Measurements from ENCODE around the gene PKN1. TPM values are rescaled to one million over a fixed set of nuclear protein-coding genes. Genes with fewer than 3 reads are reported as not detected.
A peak's percentile ranks its signal among the peaks of the same experiment; 100 is the strongest.
"Not testable (repeated sequence)": the region's sequence is repeated elsewhere in the genome, so short reads cannot be mapped to it uniquely, and the experiment has no call there.

The PKN1 gene
- total and polyA plus RNA-seq, 2 donors (not counting 1 experiment from before 2014, with no cell fraction given), result 114 to 171 TPM

DNA sequence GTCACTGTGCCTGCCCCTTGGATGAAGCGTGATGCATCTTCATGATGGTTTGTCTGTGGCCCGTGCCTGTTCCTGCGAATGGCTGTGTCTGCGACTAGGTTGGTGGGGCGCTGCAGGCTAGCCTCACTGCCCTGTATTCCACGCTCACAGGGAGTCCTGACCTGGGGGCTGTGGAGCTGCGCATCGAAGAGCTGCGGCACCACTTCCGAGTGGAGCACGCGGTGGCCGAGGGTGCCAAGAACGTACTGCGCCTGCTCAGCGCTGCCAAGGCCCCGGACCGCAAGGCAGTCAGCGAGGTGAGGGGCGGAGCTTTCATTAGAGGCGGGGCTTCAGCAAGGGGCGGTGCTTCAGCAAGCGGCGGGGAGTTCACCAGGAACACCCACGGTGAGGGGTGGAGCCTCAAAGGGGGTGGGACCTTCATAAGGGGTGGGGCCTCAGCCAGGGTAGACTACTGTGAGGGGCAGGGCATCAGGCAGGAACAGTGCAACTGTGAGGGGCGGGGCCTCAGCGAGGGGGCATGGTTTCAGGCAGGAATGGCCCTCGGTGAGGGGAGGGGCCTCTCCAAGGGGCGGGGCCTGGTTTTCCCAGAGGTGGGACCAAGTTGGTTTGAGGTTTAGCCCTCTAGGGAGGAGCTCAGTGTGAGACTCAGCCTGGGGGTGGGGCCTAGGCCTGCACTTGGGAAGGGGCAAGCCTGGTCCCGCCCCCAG lies 17.2 kb downstream of the PKN1 start:
- Histone ChIP-seq H3K27ac (ENCODE audit: low read length in 2 of 2) (no peak overlapping the region), H3K9me3 (ENCODE audit: control extremely low read depth in 1 of 3, control insufficient read depth in 2 of 3, insufficient read depth in 1 of 3, low read length in 2 of 3) (peaks cover 0 to 3% (median 0%) of the 10 kb centered on the region in 3 donors), H3K4me2 (replicated peaks; ENCODE audit: low read depth, low read length, poor library complexity, severe bottlenecking) (no peak overlapping the region), H3K4me3 (ENCODE audit: control extremely low read depth in 1 of 5, extremely low read depth in 1 of 5, insufficient read depth in 1 of 5, low read depth in 2 of 5, low read length in 4 of 5) (no peak overlapping the region), H3K9ac (ENCODE audit: low read length) (no peak overlapping the region), H4K20me1 (ENCODE audit: control insufficient read depth, insufficient read depth, low read length, poor library complexity, severe bottlenecking) (peaks cover 49% of the 10 kb centered on the region), H3K79me2 (ENCODE audit: control insufficient read depth, insufficient read depth, low read length) (peaks cover 54% of the 10 kb centered on the region), H3K27me3 (replicated peaks in 1 of 4; ENCODE audit: control extremely low read depth in 1 of 4, control insufficient read depth in 3 of 4, insufficient read depth in 4 of 4, low read length in 3 of 4) (no peaks in the 10 kb centered on the region), H3K36me3 (replicated peaks in 1 of 2; ENCODE audit: control extremely low read depth in 1 of 2, control insufficient read depth in 1 of 2, extremely low read depth in 1 of 2, insufficient read depth in 2 of 2, low read length in 1 of 2) (peaks cover 1 to 77% of the 10 kb centered on the region in 2 experiments), H3K4me1 (ENCODE audit: control insufficient read depth in 2 of 2, insufficient read depth in 2 of 2, low read length in 2 of 2) (no peaks in the 10 kb centered on the region), H2AFZ (ENCODE audit: insufficient read depth, low read depth, low read length, poor library complexity, severe bottlenecking) (no peak overlapping the region)
- no peak overlapping the region for H3K4me3 Mint-ChIP-seq
- WGBS (ENCODE audit: insufficient coverage), result 94% methylated on average over 27 of the region's 30 CpGs
- TF ChIP-seq, protein P1, sequence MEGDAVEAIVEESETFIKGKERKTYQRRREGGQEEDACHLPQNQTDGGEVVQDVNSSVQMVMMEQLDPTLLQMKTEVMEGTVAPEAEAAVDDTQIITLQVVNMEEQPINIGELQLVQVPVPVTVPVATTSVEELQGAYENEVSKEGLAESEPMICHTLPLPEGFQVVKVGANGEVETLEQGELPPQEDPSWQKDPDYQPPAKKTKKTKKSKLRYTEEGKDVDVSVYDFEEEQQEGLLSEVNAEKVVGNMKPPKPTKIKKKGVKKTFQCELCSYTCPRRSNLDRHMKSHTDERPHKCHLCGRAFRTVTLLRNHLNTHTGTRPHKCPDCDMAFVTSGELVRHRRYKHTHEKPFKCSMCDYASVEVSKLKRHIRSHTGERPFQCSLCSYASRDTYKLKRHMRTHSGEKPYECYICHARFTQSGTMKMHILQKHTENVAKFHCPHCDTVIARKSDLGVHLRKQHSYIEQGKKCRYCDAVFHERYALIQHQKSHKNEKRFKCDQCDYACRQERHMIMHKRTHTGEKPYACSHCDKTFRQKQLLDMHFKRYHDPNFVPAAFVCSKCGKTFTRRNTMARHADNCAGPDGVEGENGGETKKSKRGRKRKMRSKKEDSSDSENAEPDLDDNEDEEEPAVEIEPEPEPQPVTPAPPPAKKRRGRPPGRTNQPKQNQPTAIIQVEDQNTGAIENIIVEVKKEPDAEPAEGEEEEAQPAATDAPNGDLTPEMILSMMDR (IDR thresholded peaks at IDR 0.05), result no peak
- TF ChIP-seq EZH2 (IDR thresholded peaks at IDR 0.05; ENCODE audit: borderline replicate concordance, insufficient read depth, low read depth, low read length, poor library complexity, severe bottlenecking), result no peak
- no peaks in the 10 kb centered on the region for H3K9me3 Mint-ChIP-seq (ENCODE audit: insufficient read depth)
- intact Hi-C loops (cut with micrococcal nuclease), result no loop called here
- DNase-seq (peak; percentile 53), ATAC-seq (ENCODE audit: low read depth) (peak; percentile 64)
- no peak overlapping the region for H3K27ac Mint-ChIP-seq
- POLR2A ChIA-PET, result no interaction called here
- no peaks in the 10 kb centered on the region for H3K27me3 Mint-ChIP-seq
- CTCF ChIA-PET, result interaction anchor here (0.7 kb wide), 1 partner anchor 19 kb away, joined by 3 read pairs; no protein-coding TSS in a partner anchor
- peaks cover 3% of the 10 kb centered on the region for H3K4me1 Mint-ChIP-seq

DNA sequence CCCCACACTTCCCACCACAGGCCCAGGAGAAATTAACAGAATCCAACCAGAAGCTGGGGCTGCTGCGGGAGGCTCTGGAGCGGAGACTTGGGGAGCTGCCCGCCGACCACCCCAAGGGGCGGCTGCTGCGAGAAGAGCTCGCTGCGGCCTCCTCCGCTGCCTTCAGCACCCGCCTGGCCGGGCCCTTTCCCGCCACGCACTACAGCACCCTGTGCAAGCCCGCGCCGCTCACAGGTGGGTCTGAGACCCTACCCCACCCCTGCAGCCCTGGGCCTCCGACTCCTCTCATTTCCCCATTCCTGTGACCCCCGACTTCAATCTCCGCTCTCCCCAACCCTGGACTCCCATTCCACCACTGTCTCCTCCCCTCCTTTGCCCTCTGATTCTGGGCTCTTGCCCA lies 17.8 kb downstream of the PKN1 start:
- Histone ChIP-seq H3K27me3 (replicated peaks in 1 of 4; ENCODE audit: control extremely low read depth in 1 of 4, control insufficient read depth in 3 of 4, insufficient read depth in 4 of 4, low read length in 3 of 4) (no peaks in the 10 kb centered on the region), H3K9me3 (ENCODE audit: control extremely low read depth in 1 of 3, control insufficient read depth in 2 of 3, insufficient read depth in 1 of 3, low read length in 2 of 3) (peaks cover 0 to 3% (median 0%) of the 10 kb centered on the region in 3 donors), H2AFZ (ENCODE audit: insufficient read depth, low read depth, low read length, poor library complexity, severe bottlenecking) (no peak overlapping the region), H3K9ac (ENCODE audit: low read length) (no peak overlapping the region), H3K4me2 (replicated peaks; ENCODE audit: low read depth, low read length, poor library complexity, severe bottlenecking) (no peak overlapping the region), H3K4me3 (ENCODE audit: control extremely low read depth in 1 of 5, extremely low read depth in 1 of 5, insufficient read depth in 1 of 5, low read depth in 2 of 5, low read length in 4 of 5) (no peak overlapping the region), H3K27ac (ENCODE audit: low read length in 2 of 2) (no peak overlapping the region), H3K36me3 (replicated peaks in 1 of 2; ENCODE audit: control extremely low read depth in 1 of 2, control insufficient read depth in 1 of 2, extremely low read depth in 1 of 2, insufficient read depth in 2 of 2, low read length in 1 of 2) (peaks cover 1 to 74% of the 10 kb centered on the region in 2 experiments), H3K79me2 (ENCODE audit: control insufficient read depth, insufficient read depth, low read length) (peaks cover 51% of the 10 kb centered on the region), H3K4me1 (ENCODE audit: control insufficient read depth in 2 of 2, insufficient read depth in 2 of 2, low read length in 2 of 2) (no peaks in the 10 kb centered on the region), H4K20me1 (ENCODE audit: control insufficient read depth, insufficient read depth, low read length, poor library complexity, severe bottlenecking) (peaks cover 44% of the 10 kb centered on the region)
- no peak for ATAC-seq (ENCODE audit: low read depth)
- no peak for DNase-seq
- Mint-ChIP-seq H3K9me3 (ENCODE audit: insufficient read depth) (no peaks in the 10 kb centered on the region), H3K4me1 (peaks cover 3% of the 10 kb centered on the region), H3K27ac (no peak overlapping the region), H3K4me3 (no peak overlapping the region), H3K27me3 (no peaks in the 10 kb centered on the region)
- TF ChIP-seq, protein P1 (IDR thresholded peaks at IDR 0.05), result no peak
- TF ChIP-seq EZH2 (IDR thresholded peaks at IDR 0.05; ENCODE audit: borderline replicate concordance, insufficient read depth, low read depth, low read length, poor library complexity, severe bottlenecking), result no peak
- ChIA-PET POLR2A (no interaction called here), CTCF (interaction anchor here (0.7 kb wide), 1 partner anchor 19 kb away, joined by 3 read pairs; no protein-coding TSS in a partner anchor)
- 98% methylated on average over 19 of the region's 19 CpGs for WGBS (ENCODE audit: insufficient coverage)
- intact Hi-C loops (cut with micrococcal nuclease), result no loop called here

DNA sequence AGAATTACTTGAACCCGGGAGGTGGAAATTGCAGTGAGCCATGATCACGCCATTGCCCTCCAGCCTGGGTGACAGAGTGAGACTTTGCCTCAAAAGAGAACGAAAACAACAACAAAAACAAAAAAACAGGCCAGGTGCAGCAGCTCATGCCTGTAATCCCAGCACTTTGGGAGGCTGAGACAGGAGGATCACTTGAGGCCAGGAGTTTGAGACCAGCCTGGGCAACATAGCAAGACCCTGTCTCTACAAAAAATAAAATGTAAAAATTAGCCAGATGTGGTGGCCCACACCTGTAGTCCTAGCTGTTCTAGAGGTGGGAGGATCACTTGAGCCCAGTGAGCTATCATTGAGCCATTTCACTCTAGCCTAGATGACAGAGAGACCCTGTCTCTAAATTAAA lies 19.2 kb downstream of the PKN1 start:
- H3K9me3 Mint-ChIP-seq (ENCODE audit: insufficient read depth); POLR2A ChIA-PET; H3K27ac Mint-ChIP-seq; ATAC-seq (ENCODE audit: low read depth); H2AFZ ChIP-seq (ENCODE audit: insufficient read depth, low read depth, low read length, poor library complexity, severe bottlenecking); H3K9ac ChIP-seq (ENCODE audit: low read length); H3K4me3 ChIP-seq (ENCODE audit: control extremely low read depth in 1 of 5, extremely low read depth in 1 of 5, insufficient read depth in 1 of 5, low read depth in 2 of 5, low read length in 4 of 5); H3K27me3 Mint-ChIP-seq; H3K4me1 ChIP-seq (ENCODE audit: control insufficient read depth in 2 of 2, insufficient read depth in 2 of 2, low read length in 2 of 2); H3K4me1 Mint-ChIP-seq; intact Hi-C loops (cut with micrococcal nuclease); H3K4me3 Mint-ChIP-seq; H3K9me3 ChIP-seq (ENCODE audit: control extremely low read depth in 1 of 3, control insufficient read depth in 2 of 3, insufficient read depth in 1 of 3, low read length in 2 of 3); DNase-seq; H3K27me3 ChIP-seq (replicated peaks in 1 of 4; ENCODE audit: control extremely low read depth in 1 of 4, control insufficient read depth in 3 of 4, insufficient read depth in 4 of 4, low read length in 3 of 4); H3K4me2 ChIP-seq (replicated peaks; ENCODE audit: low read depth, low read length, poor library complexity, severe bottlenecking); H3K27ac ChIP-seq (ENCODE audit: low read length in 2 of 2): not testable (repeated sequence)
- peaks cover 39% of the 10 kb centered on the region for H3K79me2 ChIP-seq (ENCODE audit: control insufficient read depth, insufficient read depth, low read length)
- H3K36me3 ChIP-seq (replicated peaks in 1 of 2; ENCODE audit: control extremely low read depth in 1 of 2, control insufficient read depth in 1 of 2, extremely low read depth in 1 of 2, insufficient read depth in 2 of 2, low read length in 1 of 2), result peaks cover 0 to 65% of the 10 kb centered on the region in 2 experiments
- CTCF ChIA-PET, result interaction anchor here (0.7 kb wide), 1 partner anchor 60 kb away, joined by 4 read pairs; no protein-coding TSS in a partner anchor
- peaks cover 35% of the 10 kb centered on the region for H4K20me1 ChIP-seq (ENCODE audit: control insufficient read depth, insufficient read depth, low read length, poor library complexity, severe bottlenecking)
- WGBS (ENCODE audit: insufficient coverage), result 100% methylated on average over 3 of the region's 3 CpGs

Measured in B cell (primary cell).